Effector memory CD4-positive, alpha-beta T cell (primary cell): ENCODE results near the gene SYNC.
A peak's percentile ranks its signal among the peaks of the same experiment; 100 is the strongest.
"Not testable (repeated sequence)": the region's sequence is repeated elsewhere in the genome, so short reads cannot be mapped to it uniquely, and the experiment has no call there.

ENCODE experiments used
- DNase-seq, 3 donors: peaks; one replicate each; pipeline ENCODE4 v3.0.0-alpha.2; 2020
- H3K27ac ChIP-seq: 2 replicates; pipeline ENCODE4 v1.7.0; 2013; ENCODE audit warnings: mild to moderate bottlenecking, low read length, moderate library complexity; ENCODE audit not compliant: insufficient read depth, poor library complexity, severe bottlenecking
- H3K27me3 ChIP-seq: replicated peaks from 2 replicates; pipeline ENCODE4 v1.7.0; 2013; ENCODE audit warnings: mild to moderate bottlenecking, low read length; ENCODE audit not compliant: insufficient read depth, control insufficient read depth, poor library complexity, severe bottlenecking
- H3K36me3 ChIP-seq: 2 replicates; pipeline ENCODE4 v1.7.0; 2013; ENCODE audit warnings: mild to moderate bottlenecking, low read length, moderate library complexity; ENCODE audit not compliant: control insufficient read depth, insufficient read depth
- H3K4me1 ChIP-seq: 2 replicates; pipeline ENCODE4 v1.7.0; 2013; ENCODE audit warnings: low read length, mild to moderate bottlenecking; ENCODE audit not compliant: control insufficient read depth, insufficient read depth, poor library complexity, severe bottlenecking
- H3K4me3 ChIP-seq: 2 replicates; pipeline ENCODE4 v1.7.0; 2013; ENCODE audit warnings: low read length, low read depth, mild to moderate bottlenecking; ENCODE audit not compliant: insufficient read depth, poor library complexity, severe bottlenecking
- H3K9me3 ChIP-seq: 2 replicates; pipeline ENCODE4 v1.7.0; 2013; ENCODE audit warnings: mild to moderate bottlenecking, low read length, moderate library complexity; ENCODE audit not compliant: control insufficient read depth

The SYNC gene

GRCh38 chr1:32679993-32680392 lies 22.6 kb downstream of the SYNC start:
- not testable (repeated sequence) for H3K9me3 ChIP-seq, H3K27ac ChIP-seq, H3K4me1 ChIP-seq, DNase-seq, H3K4me3 ChIP-seq, H3K27me3 ChIP-seq
- H3K36me3 ChIP-seq, result peaks cover 55% of the 10 kb centered on the region

GRCh38 chr1:32676945-32677344 lies 25.6 kb downstream of the SYNC start:
- DNase-seq, result no peak
- Histone ChIP-seq H3K4me1 (no peaks in the 10 kb centered on the region), H3K9me3 (no peaks in the 10 kb centered on the region), H3K27me3 (no peaks in the 10 kb centered on the region), H3K27ac (no peak overlapping the region), H3K36me3 (peaks cover 67% of the 10 kb centered on the region), H3K4me3 (no peak overlapping the region)

GRCh38 chr1:32668716-32669115 lies 33.9 kb downstream of the SYNC start:
- H3K27me3 ChIP-seq, H3K4me1 ChIP-seq, H3K4me3 ChIP-seq, H3K9me3 ChIP-seq, DNase-seq, H3K27ac ChIP-seq: not testable (repeated sequence)
- peaks cover 79% of the 10 kb centered on the region for H3K36me3 ChIP-seq

GRCh38 chr1:32666901-32667566 lies 35.5 kb downstream of the SYNC start:
- H3K4me1 ChIP-seq, result no peaks in the 10 kb centered on the region
- H3K27ac ChIP-seq, result no peak overlapping the region
- peaks cover 63% of the 10 kb centered on the region for H3K36me3 ChIP-seq
- H3K9me3 ChIP-seq, result no peaks in the 10 kb centered on the region
- no peak for DNase-seq
- H3K4me3 ChIP-seq, result no peak overlapping the region
- no peaks in the 10 kb centered on the region for H3K27me3 ChIP-seq

GRCh38 chr1:32665915-32666314 lies 36.7 kb downstream of the SYNC start:
- Histone ChIP-seq H3K27me3 (no peaks in the 10 kb centered on the region), H3K27ac (no peak overlapping the region), H3K36me3 (peaks cover 66% of the 10 kb centered on the region), H3K9me3 (no peaks in the 10 kb centered on the region), H3K4me3 (no peak overlapping the region), H3K4me1 (no peaks in the 10 kb centered on the region)
- no peak for DNase-seq

- no peak for DNase-seq
- no peaks in the 10 kb centered on the region for H3K9me3 ChIP-seq
- no peaks in the 10 kb centered on the region for H3K4me1 ChIP-seq
- peaks cover 52% of the 10 kb centered on the region for H3K36me3 ChIP-seq
- H3K27ac ChIP-seq, result no peak overlapping the region
- H3K4me3 ChIP-seq, result no peak overlapping the region
- H3K27me3 ChIP-seq, result no peaks in the 10 kb centered on the region
Observed at GRCh38 chr1:32659581-32659980, 43.0 kb downstream of the SYNC start.

GRCh38 chr1:32652244-32652962 lies 50.2 kb downstream of the SYNC start:
- H3K4me1 ChIP-seq, result peaks cover 20% of the 10 kb centered on the region
- peak overlapping the region; percentile 92 for H3K27ac ChIP-seq
- H3K27me3 ChIP-seq, result no peaks in the 10 kb centered on the region
- peaks cover 16% of the 10 kb centered on the region for H3K36me3 ChIP-seq
- no peaks in the 10 kb centered on the region for H3K9me3 ChIP-seq
- no peak for DNase-seq
- no peak overlapping the region for H3K4me3 ChIP-seq

GRCh38 chr1:32651461-32652073 lies 51.0 kb downstream of the SYNC start:
- H3K27ac ChIP-seq, result peak overlapping the region; percentile 92
- H3K4me1 ChIP-seq, result peaks cover 20% of the 10 kb centered on the region
- no peaks in the 10 kb centered on the region for H3K27me3 ChIP-seq
- H3K36me3 ChIP-seq, result peaks cover 8% of the 10 kb centered on the region
- H3K9me3 ChIP-seq, result no peaks in the 10 kb centered on the region
- no peak for DNase-seq
- peak overlapping the region; percentile 68 for H3K4me3 ChIP-seq

- Histone ChIP-seq H3K27me3 (no peaks in the 10 kb centered on the region), H3K36me3 (peaks cover 4% of the 10 kb centered on the region), H3K4me1 (peaks cover 20% of the 10 kb centered on the region), H3K4me3 (peak within 1 kb of the TSS; percentile 68), H3K9me3 (no peaks in the 10 kb centered on the region), H3K27ac (peak within 1 kb of the TSS; percentile 92)
- peak; percentile 95 to 97 (median 97) for DNase-seq
Observed at GRCh38 chr1:32650752-32651460, 51.7 kb downstream of the SYNC start, which contains the start of gene RBBP4. TSS of gene RBBP4 (plus strand) at chr1:32651208. CDS start at chr1:32651307, 99 bp downstream.
